Heart left ventricle (tissue), 13 donors: ENCODE measurements around the gene TMEM229B.

Source experiments
- CTCF ChIP-seq, 12 donors: fragments of 200-600 bp; sonication (generic) in 4 of 12; IDR thresholded peaks; one replicate each; pipeline versions ENCODE4 v1.5.0 to v1.8.0; 2018 to 2022; ENCODE audit warnings: antibody characterized with exemption in 12 of 12, mild to moderate bottlenecking in 5 of 12
- POLR2A ChIP-seq, 2 donors: fragments of 450-650 bp; IDR thresholded peaks; one replicate each; pipeline ENCODE4 v1.6.1; 2017; ENCODE audit warnings: antibody characterized with exemption in 2 of 2, mild to moderate bottlenecking in 2 of 2, moderate library complexity in 2 of 2
- donor health status: ischemic (EF 13 %, LVEDD 7.1; RV severe dilation, severe dysfunction).
- donor health status: DM: no; HTN: yes; CAD: no.
- donor health status: DM: no; HTN: no; CAD: no.
- donor health status: ischemic (EF 25% LVEDD 6.9; RV normal size, moderate dysfunction).
- donor health status: ischemic (EF 25% LVEDD 5.7; RV mildly dilated, moderate dysfunction).
- donor health status: ischemic (EF 35%, LVEDD 5.7; RV mildly dilated, moderate dysfunction).
- donor health status: nonischemic (EF 11% LVEDD 7.7; RV severe dilation, severe dysfunction).
- donor health status: DM: yes; HTN: yes; CAD: no.
- donor health status: PGD.
- donor health status: ischemic (EF 29% LVEDD 5.4; RV normal size, mild dysfunction).
- donor health status: nonischemic (EF 23%, LVEDD 6.1; RV moderate dilation, normal function).

DNA sequence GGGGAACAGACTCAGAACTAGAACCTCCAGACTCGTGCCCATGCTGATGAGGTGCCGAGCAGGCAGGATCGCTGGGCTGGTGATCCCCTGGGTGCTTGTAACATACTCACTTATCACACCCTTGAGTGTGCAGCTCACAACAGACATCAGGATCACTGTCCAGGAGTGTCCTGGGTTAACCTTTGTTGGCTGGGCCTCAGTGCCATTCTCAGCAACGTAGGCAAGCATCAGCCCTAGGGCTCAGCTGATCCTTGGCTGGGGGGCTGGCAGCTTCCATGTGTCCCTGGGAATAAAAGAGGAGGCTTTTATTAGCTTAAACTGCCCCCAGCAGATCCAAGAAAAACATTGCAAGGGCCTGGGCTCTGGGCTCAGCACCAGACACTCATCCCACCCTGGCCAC lies 1.6 kb downstream of the TMEM229B start:
- TF ChIP-seq CTCF (IDR thresholded peaks at IDR 0.05): no peak
- no peak for TF ChIP-seq POLR2A (IDR thresholded peaks at IDR 0.05)
